ENCODE data around the gene SCARB2.

GRCh38 chr4:76204936-76205335, 8.7 kb downstream of the SCARB2 start:
- TF ChIP-seq, protein P1, sequence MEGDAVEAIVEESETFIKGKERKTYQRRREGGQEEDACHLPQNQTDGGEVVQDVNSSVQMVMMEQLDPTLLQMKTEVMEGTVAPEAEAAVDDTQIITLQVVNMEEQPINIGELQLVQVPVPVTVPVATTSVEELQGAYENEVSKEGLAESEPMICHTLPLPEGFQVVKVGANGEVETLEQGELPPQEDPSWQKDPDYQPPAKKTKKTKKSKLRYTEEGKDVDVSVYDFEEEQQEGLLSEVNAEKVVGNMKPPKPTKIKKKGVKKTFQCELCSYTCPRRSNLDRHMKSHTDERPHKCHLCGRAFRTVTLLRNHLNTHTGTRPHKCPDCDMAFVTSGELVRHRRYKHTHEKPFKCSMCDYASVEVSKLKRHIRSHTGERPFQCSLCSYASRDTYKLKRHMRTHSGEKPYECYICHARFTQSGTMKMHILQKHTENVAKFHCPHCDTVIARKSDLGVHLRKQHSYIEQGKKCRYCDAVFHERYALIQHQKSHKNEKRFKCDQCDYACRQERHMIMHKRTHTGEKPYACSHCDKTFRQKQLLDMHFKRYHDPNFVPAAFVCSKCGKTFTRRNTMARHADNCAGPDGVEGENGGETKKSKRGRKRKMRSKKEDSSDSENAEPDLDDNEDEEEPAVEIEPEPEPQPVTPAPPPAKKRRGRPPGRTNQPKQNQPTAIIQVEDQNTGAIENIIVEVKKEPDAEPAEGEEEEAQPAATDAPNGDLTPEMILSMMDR (IDR thresholded peaks at IDR 0.05), result no peak
- no peak for TF ChIP-seq POLR2A (IDR thresholded peaks at IDR 0.05)

Data from heart left ventricle (tissue), 13 donors.